ENCODE measurements around the gene KLHDC3.
"Not testable (repeated sequence)": the region's sequence is repeated elsewhere in the genome, so short reads cannot be mapped to it uniquely, and the experiment has no call there.

KLHDC3 gene

DNA sequence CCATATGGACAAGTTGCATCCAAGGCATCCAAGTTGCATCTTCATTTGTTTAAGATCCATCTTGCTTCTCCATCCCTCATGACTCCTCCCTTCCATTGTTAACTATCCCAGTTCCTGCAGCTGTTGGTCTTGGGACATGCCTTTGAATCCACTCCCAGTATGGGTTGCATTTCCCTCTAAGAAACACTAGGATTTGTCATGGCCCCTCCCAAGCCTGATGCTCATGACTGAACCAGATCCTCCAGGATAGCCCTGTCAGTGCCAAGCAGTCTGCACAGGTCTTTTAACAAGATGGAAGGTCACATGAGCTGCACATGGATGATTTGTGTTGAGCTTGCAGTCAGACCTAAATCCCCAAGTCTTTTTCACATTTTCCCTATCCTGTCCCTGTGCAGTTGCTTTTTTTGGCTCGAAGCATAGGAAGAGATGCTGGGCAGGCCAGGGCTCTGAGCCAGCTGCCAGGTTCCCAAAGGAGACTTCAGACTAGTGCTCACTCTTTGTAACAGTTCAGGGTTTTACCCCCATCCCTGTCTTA lies 25.5 kb upstream of the KLHDC3 start:
- no peak for DNase-seq (ENCODE audit: low read depth, low spot score)

DNA sequence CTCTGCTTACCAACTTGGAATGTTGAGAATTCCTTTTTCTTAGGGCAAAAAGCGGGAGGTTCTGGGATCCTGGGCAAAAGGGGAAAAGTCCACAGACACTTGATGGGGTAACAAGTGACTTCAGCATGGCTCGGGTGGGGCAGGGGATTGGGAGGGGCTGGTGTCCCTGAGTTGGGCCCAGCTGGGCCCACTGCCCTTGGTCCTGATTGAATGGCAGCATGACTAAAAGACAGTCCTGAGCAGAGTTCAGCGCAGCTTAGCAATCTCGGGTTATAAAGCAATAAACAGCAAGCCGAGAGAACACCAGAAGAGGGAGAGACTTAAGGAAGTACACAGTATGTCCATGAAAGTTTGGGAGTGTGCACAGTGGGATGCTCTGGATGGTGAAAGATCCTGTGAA lies 24.1 kb upstream of the KLHDC3 start:
- no peak for DNase-seq (ENCODE audit: low read depth, low spot score)

DNA sequence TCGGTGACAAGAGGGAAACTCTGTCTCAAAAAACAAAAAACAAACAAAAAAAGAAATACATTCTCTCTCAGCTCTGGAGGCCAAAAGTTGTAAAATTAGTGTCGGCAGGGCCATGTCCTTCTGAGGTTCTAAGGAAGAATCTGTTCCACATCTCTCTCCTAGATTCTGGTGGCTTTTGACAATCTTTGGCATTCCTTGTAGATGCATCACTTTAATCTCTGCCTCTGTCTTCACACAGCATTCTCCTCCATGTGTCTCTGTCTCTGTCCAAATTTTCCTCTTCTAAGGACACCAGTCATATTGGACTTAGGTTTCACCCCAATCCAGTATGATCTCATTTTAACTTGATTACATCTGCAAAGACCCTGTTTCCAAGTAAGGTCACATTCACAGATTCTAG lies 20.6 kb upstream of the KLHDC3 start:
- DNase-seq (ENCODE audit: low read depth, low spot score) = no peak

DNA sequence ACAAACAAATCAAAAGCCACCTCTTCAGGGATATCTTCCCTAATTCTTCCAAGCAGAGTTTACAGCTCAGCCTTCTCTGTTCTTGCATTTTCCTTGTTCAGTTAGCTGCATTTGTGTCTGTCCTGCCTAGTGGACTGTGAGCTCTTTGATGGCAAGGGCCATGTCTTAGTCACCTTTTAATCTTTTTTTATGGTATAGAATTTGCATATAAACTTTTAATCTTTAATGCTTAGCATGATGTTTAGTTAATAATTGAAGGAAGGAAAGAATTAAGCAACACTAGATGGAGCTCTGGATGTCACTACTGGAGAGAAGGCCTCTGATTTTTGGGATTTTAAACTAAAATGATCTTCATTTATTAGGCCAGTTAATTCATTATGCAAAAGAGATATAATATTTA lies 17.5 kb upstream of the KLHDC3 start:
- DNase-seq (ENCODE audit: low read depth, low spot score) = no peak

DNA sequence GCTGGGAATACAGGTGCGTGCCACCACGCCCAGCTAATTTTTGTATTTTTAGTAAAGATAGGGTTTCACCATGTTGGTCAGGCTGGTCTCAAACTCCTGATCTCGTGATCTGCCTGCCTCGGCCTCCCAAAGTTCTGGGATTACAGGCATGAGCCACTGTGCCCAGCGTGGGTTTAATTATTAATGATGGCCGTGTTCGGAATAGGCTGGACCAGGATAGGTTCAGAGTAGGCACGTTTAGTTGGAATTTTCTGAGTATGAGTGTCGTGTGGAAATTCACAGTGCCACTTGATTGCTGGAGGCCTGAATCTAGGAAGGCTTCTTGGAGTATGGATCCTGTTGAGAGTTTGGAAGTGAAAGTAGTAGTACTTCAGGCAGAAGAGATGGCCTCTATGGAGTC lies 15.8 kb upstream of the KLHDC3 start:
- DNase-seq (ENCODE audit: low read depth, low spot score) = not testable (repeated sequence)

DNA sequence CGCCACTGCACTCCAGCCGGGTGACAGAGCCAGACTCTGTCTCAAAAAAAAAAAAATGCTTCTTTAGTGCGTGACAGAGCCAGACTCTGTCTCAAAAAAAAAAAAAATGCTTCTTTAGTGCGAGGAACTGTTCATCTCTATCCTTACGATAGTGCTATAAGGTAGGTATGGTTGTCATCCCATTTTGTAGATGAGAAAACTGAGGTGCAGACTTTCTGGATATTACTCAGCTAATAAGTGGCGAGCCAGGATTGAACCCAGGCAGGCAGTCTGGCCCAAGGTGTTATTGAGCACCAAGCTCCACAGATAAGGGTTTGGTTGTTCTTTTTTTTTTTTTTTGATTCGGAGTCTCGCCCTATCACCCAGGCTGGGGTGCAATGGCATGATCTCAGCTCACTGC lies 12.2 kb upstream of the KLHDC3 start:
- no peak for DNase-seq (ENCODE audit: low read depth, low spot score)

DNA sequence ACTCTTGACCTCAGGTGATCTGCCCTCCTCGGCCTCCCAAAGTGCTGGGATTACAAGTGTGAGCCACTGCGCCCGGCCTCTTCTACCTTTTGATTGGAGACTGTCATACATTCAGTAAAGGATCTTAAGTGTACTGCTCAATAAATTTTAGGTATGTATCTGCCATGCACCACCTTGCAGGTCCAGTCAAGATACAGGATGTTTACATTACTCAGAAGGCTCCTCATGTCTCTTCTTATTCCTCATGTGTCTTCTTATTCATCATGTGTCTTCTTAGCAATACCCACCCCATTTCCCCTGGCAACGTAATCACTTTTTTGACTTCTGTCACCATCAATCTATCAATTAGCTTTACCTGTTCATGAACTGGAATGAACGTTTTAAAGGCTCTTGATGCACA lies 8.2 kb upstream of the KLHDC3 start:
- no peak for DNase-seq (ENCODE audit: low read depth, low spot score)

DNA sequence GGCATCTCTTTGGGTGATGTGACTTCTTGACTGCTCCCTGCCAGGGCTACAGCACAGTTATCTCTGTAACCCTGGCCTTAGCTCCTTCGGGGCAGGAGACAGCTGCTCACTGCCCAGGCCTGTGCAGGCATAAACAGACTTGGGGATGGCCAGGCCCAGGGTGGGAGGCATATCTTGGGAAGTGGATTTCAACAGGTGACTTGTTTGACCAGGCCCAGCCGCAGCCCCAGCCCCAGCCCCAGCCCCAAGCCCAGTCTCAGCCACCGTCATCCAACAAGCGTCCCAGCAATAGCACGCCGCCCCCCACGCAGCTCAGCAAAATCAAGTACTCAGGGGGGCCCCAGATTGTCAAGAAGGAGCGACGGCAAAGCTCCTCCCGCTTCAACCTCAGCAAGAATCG lies 7.8 kb upstream of the KLHDC3 start:
- no peak for DNase-seq (ENCODE audit: low read depth, low spot score)

DNA sequence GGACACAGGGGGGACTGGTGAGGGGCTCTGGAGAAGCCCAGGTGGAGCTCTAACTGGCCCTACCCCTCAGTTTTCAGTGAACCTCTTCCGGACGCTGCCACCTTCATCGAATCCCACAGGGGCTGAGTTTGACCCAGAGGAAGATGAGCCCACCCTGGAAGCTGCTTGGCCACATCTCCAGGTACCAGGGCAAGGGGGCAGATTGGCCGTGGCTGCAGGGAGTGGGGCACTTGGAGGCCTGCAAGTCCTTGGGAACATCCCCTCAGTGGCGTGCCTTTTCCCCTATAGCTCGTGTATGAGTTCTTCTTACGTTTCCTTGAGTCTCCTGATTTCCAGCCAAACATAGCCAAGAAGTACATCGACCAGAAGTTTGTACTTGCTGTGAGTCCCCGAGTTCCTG lies 6.9 kb upstream of the KLHDC3 start:
- DNase-seq (ENCODE audit: low read depth, low spot score) = no peak

DNA sequence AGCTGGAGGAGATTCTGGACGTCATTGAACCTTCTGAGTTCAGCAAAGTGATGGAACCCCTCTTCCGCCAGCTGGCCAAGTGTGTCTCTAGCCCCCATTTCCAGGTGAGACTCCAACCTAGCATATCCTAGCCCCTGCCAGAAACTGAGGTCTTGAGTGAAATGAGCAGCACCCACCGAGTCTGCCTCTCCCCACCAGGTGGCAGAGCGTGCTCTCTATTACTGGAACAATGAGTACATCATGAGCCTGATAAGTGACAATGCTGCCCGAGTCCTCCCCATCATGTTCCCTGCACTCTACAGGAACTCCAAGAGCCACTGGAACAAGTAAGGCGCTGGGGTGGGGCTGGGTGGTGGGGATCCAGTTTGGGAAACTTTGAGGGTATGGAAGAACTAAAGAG lies 4.9 kb upstream of the KLHDC3 start:
- no peak for DNase-seq (ENCODE audit: low read depth, low spot score)

DNA sequence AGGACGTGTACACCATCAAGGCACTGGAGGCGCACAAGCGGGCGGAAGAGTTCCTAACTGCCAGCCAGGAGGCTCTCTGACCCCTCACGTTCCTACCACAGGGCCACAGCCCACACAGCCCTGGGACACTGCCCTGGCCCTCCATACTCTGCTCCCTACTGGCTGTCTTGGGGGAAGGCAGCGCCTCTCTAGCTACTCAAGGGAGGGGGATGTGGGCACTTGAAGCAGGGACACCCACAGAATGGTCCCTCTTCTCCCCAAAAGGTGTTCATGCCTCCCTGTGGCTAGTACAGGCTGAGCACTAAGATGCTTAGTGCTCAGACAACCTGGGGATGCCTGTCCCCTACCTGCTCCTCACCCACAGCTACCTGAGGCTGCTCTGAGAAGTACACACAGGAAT lies 2.8 kb upstream of the KLHDC3 start:
- no peak for DNase-seq (ENCODE audit: low read depth, low spot score)

DNA sequence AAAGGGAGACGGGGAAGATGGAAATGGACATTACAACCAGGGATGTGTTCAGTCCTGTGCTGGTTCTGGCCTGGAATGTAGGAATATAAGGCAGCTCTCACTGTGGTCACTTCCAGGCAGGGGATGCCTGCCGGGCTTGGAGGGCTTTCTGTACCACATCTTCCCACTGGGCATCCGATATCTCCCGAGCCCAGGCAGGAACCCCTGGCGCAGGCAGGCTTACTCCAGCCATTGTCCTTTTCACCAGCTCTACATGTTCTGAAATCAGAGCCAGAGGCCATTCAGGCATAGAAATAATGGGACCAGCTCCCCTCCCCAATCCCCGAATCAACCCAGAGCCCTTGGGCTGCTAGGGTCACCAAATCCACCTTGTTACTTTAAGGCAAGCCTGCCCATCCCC lies 1.7 kb upstream of the KLHDC3 start:
- DNase-seq (ENCODE audit: low read depth, low spot score) = no peak

DNA sequence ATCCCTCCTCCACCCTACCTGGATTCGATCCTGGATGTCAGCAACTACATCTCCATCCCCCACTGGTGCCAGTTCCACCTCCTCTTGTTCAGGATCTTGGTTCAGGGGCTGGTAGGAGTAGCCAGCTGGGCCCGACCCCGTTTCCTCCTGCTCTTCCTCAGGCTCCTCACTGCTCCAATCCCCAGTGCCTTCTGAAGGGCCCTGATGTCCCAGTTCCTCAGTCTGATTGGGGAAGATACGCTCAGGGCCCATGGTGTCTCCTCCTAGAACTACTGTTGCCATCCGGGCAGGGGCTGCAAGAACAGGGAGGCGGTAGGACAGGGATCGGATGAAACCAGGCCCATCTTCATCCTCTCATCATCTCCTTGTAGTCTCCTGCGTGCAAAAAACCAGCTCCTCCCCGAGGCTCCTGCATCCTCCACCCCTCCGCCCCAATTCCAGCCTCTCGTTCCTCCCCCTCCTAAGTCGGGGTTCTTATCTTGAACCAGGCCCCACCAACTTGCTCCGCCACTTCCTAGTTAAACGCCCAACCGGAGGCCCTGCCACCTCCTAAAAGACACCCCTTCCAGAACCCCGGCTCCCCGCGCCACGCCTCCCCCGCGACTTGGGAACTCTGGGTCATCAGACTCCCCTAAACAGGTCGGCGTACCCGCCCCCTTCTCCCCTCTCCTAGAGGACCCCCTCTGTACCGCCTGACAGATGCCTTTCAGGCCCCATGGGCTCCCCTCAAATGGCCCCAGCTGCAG lies 779 bp upstream of the KLHDC3 start:
- DNase-seq (ENCODE audit: low read depth, low spot score) = no peak

DNA sequence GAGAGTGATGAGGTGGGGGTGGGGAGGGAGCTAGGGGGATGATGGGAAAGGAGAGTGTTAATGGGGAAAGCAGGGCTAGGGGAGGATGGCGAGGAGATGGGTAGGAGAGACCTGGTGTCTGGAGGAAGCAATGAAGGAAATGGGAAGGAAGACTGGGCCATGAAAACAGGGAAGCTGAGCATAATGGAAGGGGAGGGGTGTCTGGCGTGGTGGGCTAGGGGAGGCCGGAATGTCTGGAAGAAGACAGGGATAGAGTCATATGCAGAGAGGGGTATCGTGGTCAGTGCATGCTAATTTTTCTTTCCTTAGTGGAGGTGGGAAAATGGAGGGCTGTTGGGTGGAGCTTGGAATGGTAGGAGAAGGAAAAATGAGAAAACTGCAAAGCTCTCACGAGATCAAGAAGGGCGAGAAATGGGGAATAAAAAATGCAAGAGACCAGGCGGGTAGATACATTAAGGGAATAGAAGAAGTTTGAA lies 423 bp downstream of the KLHDC3 start:
- no peak for DNase-seq (ENCODE audit: low read depth, low spot score)

DNA sequence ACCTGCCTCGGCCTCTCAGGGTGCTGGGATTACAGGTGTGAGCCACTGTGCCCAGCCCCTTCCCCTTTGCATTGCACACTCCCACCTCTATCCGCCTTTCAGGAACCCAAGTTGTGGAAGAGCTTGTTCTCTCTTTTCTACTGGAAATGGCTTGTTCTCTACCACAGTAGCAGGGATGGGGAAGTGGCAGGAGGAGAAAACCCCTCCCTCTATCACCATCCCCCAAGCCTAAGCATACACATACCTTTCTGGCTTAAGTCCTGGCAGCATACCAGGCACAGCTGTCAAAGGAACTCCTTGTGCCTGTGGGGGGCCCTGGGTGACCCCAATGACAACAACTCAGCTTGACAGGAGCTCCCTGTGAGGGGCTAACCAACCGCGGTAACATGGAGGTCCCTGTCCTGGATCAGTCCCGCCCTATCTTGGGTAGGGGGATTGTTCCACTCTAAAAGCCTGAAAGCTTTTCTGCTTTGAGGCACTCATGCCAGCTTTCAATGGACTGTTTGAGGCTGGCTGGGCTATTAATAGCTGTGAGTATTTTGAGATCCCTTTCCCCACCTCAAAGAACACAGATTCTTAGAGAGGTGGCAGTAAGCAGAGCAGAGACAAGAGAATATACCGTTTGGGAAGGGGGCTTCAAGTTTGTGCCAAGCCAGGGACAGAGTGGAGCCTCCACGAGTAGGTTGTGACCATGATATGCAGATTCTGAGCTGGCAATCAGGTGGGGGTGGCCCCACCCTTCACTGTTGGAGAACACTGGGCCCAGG lies 2.3 kb downstream of the KLHDC3 start:
- no peak for DNase-seq (ENCODE audit: low read depth, low spot score)

DNA sequence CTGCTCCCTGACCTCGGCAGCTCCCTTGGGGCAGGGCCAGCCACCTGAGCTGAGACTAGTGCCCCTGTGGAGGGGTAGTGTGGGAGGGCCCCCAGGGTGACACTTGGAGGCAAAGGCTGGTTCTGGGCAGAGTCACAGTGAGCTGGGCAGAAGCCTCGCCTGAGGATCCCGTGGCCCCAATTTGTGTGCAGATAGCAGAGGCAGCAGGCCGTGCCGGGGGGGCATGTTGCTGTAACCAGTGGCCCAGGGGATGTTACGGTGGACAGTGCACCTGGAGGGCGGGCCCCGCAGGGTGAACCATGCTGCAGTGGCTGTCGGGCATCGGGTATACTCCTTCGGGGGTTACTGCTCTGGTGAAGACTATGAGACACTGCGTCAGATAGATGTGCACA lies 2.9 kb downstream of the KLHDC3 start:
- DNase-seq (ENCODE audit: low read depth, low spot score) = no peak

DNA sequence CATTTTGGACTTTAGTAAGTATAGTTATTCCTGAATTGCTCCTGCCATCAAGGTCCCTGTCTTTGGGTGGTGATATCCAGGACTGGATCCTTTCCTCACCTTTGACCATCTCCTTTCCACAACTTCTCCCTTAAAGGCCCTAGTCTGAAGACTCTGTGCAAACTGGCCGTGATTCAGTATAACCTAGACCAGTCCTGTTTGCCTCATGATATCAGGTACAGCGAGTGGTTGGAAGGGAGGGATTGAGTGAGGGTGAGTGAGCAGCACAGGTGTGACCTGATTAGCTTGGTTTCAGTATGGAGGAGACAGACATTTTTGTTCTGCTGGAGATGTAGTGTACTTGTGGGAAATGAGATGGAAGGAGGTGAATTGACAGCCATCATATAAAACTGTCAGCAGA lies 5.1 kb downstream of the KLHDC3 start:
- DNase-seq (ENCODE audit: low read depth, low spot score) = no peak

DNA sequence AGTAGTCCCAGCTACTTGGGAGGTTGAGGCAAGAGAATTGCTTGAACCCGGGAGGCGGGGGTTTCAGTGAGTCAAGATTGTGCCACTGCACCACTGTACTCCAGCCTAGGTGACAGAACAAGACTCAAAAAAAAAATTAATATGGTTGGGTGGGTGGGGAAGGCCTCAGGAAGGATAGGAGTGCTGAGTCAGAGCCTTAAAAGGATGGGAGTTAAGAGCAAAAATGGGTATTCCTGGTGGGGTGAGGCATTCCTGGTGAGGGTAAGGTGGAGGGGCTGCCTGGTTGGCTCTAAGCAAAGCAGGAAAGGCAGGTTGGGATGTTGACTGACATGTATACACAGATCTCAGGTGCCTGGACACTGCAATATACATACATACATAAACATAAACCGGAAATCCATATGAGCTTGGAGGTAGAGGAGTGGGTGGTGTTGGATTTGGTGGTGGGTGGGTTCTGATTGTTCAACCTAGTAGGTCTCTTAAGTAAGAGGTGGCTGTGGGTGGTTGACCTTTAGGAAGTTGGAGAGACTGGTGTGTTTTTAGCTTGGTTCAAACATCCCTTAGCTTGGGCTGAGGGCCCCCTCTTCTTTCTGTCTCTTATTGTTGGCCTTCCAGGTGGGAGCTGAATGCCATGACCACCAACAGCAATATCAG lies 6.1 kb downstream of the KLHDC3 start:
- no peak for DNase-seq (ENCODE audit: low read depth, low spot score)

DNA sequence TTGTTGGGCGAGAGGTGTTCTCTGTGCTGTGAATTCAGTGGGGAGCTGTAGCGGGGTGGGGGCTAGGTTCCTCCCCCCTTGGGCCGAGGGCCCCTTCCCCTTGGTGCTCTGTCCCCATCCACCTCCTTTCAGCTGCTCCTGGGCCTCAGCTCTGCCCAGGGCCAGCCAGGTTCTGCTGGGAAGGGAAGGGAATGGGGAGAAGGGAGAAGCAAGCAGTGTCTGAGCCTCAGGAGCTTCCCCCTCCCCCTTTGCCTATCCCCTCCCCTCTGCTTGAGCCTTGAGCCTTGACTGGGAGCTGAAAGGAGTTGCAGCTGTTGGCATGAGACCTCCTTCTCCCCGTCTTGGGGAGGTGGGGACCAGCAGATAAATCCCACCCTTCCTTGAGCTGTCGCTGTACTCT lies 6.8 kb downstream of the KLHDC3 start:
- DNase-seq (ENCODE audit: low read depth, low spot score) = no peak

DNA sequence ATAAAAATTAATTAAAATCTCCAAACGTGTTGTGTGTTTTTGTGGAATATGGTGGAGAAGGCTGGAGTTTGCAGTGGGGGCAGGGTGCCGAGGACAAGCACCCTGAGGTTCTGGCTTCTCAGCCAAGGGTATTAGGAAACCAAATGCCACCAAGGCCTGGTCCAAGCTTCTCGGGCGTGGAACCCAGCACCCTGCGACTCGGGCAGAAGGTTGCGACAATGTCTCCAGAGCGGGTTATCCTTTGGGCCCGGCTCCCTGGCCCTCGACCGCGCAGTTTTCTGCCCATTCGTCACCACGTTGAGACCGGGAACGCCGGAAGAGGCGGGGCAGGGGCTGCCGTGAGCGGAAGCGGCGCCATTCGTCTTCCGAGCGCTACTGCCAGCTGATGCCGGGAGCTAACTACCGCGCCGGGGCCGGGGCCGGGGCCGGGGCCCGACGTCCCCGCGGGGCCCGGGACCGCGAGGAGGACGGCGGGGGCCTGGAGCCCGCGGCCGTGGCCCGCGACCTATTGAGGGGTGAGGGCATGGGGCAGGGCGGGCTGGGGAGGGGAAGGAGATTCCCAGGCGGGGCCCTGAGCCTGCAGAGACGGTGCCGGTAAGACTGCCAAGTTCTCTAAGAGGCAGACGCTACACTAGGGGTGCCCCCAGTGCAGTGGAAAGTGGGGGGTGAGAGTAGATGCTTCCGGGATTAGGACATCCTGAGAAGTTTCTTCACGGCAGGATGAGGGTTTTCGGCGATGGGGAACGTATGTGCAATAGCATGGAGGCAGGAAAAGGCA lies 7.4 kb downstream of the KLHDC3 start, which contains the start of gene RRP36:
Gene RRP36 (plus strand): TSS at position 354 of the 778 bp plus-strand sequence. CDS start 32 bp downstream, at position 386.
- DNase-seq (ENCODE audit: low read depth, low spot score) = no peak

DNA sequence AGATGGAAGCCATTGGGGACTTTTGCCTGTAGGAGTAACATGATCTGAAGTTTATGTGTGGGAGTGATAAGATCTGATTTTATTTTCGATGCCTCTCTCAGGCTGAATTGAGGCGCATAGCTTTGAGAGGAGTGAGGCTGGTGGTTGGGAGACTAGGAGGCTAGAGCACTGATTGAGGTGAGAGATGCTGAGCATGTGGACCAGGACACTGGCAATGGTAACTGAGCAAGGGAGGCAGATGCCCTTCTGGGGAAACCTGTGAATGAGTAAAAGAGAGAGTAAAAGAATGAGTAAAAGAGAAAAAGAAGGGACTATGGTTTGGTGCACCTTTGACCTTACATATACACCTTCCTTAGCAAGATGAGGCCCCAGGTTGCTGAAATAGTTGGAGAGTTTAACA lies 10.4 kb downstream of the KLHDC3 start:
- no peak for DNase-seq (ENCODE audit: low read depth, low spot score)

DNA sequence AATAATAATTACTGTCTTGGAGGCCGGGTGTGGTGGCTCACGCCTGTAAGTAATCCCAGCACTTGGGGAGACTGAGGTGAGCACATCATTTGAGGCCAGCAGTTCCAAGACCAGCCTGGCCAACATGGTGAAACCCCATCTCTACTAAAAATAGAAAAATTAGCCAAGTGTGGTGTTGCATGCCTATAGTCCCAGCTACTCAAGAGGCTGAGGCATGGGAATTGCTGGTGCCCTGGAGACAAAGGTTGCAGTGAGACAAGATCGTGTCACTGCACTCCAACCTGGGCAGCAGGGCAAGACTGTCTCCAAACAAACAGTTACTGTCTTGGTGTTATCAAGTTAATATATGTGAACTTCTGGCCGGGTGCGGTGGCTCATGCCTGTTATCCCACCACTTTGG lies 12.3 kb downstream of the KLHDC3 start:
- no peak for DNase-seq (ENCODE audit: low read depth, low spot score)
